ELF-1 (cell line): Measurements from ENCODE around the gene PARVB.

Experiments
- DNase-seq: peaks from one replicate; pipeline ENCODE4 v3.0.0-alpha.2; 2016; ENCODE audit warnings: low read depth, low spot score

PARVB gene

GRCh38 chr22:44199866-44200265 lies 175.8 kb downstream of the PARVB start:
- no peak for DNase-seq

DNA sequence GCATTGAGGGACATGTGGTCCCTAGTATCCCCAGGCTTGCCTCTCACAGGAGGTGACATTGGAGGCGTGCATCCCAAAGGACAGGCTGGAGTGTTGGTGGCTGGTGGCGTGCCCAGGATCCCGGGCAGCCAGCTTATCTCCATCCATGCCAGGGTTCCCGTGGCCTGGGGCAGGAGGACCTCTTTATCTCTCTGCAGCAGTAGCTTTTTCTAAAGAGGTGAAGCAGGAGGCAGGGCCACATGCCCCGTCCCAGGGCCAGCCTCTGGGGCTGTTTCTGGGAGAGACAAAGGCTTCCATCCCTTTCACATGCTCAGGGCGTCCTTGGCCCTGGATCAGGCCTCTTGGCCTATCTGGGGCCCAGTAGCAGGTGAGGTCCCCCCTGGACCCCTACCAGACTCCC lies 176.3 kb downstream of the PARVB start:
- no peak for DNase-seq

GRCh38 chr22:44200855-44201550 lies 176.9 kb downstream of the PARVB start:
- no peak for DNase-seq

- DNase-seq, result no peak
These were observed 177.6 kb downstream of the PARVB start for GRCh38 chr22:44201665-44202064.

GRCh38 chr22:44202261-44202789 lies 178.2 kb downstream of the PARVB start:
- DNase-seq, result no peak

DNA sequence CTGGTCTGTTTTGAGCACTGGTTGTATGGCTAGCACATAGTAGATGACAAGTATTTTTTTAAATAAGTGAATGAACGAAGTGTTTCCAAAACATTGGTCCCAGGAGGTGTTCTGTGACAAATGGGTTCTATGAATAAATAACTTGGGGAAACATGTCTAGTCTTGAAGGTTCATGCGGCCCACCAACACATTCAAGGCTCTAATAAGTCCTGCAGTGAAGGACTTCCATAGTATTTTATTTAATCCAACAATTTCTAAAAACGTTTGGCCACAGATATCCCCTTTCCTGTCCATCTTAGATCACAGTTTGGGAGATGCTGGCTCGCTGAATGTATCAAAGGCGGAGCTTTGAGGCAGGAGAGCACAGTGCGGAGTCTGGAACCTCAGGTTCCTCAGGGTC lies 179.1 kb downstream of the PARVB start:
- DNase-seq, result no peak

GRCh38 chr22:44204739-44205515 lies 180.8 kb downstream of the PARVB start:
- DNase-seq, result no peak

DNA sequence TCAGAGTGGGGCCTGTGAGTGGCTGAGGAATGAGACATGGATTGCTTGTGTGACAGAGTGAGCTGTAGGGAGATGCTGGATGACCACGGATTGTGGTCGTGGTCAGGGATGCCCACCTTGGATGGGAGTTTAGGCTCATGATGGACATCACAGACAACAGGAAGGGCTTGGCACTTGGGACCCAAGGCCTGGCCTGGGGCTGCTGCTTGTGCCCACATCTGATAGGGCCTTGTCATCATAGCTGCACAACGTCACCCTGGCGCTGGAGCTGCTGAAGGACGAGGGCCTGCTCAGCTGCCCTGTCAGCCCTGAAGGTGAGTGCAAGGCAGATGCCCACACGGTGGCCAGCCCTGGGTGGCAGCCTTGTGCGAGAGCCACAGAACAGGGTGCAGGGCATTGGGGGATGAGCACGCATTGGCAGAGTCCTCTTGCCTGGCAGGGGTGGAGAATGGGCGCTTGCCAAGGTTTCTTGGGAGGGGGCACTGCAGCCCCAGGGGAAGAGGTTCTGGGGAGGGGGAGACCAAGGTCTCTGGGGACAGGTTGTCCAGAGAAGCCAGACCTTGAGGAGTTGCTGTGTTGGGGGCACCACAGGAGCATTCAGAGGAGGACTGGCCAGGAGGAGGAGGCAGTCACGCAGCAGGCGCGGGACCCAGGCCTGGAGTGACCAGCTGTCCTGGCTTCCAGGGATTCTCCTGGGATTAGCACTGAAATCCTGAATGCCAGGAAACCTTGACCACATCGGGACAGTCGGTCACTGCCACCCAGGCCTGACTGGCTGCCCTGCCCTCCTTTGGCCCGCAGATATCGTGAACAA lies 181.6 kb downstream of the PARVB start:
- DNase-seq, result no peak

- no peak for DNase-seq
These were observed 182.2 kb downstream of the PARVB start for GRCh38 chr22:44206330-44206645.

DNA sequence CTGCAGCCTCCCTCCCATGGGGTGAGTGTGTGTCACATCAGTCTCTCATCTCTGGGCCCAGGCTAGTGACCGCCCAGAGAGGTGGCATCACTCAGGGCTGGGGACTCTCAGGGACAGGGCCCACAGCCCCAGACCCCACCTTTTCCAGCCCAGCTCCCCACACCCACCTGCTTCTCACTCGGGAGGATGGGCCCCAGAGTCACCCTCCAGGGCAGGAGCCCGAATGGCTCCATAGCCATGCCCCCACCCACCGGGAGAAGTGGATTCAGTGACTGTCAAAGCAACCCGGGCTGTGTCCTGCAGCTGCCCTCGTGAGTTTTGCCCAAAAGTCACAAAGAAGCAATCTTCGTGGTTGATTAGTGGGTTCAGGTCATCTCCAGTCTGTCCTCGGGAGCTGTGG lies 182.6 kb downstream of the PARVB start:
- no peak for DNase-seq

DNA sequence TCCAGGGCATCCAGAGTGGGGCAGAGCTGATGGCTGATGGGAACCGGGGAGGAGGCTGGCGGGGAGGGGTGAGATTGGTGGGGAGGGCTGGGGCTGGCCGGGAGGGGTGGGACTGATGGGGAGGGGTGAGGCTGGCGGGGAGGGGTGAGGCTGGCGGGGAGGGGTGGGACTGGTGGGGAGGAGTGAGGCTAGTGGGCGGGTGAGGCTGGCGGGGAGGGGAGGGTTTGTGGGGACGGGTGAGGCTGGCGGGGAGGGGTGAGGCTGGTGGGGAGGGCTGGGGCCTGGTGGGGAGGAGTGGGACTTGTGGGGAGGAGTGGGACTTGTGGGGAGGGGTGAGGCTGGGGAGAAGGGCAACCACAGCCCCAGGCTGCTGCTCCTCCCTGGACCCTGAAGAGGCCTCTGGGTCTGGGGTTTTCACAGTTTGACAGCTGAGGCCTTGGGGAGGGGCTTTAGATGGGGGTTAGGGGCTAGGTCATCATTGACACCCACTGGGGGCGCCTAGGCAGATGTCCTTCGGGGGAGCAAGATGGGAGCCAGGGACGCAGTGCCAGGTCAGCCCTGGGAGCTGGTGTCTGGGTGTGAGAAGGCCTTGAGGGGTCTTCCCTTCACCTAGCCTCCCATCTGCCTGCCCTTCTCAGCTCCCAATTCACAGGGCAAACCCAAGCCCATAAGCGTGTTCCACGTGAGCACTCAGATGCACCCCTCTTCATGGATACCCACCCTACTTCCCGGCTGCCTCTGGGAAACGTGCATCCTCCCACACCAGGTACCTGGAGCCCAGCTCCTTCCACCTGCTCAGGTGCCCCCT lies 183.3 kb downstream of the PARVB start:
- no peak for DNase-seq

DNA sequence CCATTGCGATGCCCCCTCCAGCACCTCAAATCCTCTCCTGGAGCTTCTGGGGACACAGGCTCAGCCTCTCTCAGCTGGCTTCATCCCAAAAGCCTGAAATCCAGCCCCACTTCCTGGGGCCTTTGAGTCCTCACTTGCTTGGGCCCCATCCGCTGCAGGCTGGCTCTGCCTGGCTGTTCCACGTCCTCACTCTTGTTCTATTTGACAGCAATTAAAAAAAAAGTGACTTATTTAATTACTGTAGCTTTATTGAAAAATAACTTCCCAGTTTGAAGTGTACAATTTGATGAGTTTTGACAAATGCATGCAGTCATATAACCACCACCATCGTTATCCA lies 183.8 kb downstream of the PARVB start:
- no peak for DNase-seq

DNA sequence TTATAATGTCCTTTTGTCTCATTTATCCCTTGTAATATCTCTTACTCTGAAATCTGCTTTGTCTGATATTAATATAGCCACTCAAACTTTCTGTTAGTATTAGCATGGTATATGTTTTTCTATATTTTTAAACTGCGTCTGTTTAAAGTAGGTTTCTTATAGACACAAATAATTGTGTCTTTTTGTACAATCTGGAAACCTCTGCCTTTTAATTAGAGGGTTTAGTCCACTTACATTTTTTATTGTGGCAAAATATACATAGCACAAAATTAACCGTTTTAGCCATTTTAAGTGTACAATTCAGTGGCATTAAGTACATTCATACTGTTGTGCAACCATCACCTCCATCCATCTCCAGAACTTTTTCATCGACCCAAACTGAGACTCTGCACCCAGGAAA lies 185.2 kb downstream of the PARVB start:
- DNase-seq, result no peak

GRCh38 chr22:44210722-44211121 lies 186.6 kb downstream of the PARVB start:
- no peak for DNase-seq

DNA sequence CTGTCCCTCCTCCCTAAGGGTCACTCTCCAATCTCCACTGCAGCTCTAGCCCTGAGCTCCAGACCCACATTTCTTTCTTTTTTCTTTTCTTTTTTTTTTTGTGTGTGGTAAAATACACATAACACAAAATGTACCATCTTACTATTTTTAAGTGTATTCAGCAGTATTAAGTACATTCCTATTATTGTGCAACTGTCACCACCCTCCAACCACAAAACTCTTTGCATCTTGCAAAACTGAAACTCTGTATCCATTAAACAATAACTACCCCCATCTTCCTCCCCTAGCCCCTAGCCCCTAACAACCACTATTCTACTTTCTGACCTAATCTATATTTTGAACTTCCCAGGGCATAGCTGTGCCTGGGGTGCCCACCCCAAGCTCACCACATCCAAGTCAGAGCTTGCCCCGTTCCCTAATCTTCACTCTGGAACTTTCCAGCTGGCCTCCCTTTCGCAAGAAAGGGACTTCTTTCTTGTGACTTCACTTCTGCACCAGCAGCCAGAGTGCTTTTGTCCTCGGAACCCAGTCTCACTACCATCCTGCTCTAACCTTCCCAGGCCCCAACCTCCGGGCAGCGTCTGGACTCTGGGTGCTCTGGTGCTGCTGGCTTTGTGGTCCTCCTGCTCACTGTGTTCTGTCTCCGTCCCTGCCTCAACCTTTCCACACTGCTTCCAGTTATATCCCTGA lies 187.3 kb downstream of the PARVB start:
- no peak for DNase-seq

DNA sequence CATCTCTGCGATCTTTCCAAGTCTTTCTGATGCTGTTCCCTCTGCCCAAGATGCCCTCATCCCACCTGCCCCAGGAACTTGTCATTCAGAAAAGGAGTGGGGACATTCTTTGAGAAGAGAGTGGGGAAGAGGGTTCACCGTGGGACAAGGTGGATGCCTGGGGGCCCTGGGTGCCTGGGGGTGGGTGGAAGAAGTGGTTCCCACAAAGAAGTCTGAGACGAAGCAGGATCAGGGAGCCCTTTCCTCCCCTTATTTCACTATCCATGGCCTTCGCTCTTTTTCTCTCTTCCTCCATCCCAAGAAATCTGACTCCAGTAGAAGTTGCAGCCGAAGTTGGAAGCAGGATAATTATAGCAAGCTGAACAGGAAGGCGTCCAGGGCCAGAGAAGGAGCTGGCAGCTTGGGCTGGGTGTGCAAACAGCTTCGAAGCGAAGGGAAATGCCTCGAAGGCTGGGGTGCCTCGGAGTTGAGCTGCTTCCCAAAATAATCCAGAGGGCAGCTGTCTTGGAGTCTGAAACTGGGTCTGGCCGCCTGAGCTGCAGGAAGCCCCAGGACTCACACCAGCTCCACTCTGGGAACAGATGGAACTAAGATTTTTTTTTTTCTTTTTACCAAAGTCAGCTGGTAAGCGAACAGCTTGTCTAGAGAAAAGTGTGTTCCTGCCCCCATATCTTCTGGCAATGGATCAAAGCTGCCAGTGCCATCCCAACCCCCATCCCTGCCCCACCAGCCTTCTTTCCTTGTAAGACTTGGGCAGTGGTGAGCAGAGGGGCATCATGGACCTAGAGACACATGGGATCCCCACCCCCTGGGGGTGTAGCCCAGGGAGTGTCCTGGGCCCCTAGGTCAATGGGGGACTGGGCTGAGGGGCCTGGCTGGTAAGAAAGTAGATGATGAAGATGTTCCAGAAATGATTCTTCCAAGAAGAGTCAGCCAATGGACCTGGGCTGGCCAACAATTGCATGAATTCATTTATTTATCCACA lies 188.1 kb downstream of the PARVB start:
- no peak for DNase-seq

DNA sequence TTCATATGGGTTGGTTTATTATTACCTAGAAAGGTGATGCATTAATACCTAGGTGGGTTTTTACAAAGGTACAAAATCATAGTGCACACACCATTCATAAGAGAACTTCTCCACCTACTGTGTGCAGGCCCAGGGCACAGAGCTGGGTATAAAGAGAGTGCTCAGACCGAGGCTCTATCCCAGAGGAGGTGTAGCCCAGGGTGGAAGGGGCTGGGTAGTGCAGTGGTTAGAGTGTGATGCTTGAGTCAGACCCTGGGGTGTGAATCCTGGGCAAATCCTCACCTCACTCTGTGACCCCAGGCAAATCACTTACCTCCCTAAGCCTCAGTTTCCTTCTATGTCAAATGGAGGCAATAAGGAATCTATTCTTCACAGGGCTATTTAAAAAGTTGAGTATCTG lies 188.8 kb downstream of the PARVB start:
- no peak for DNase-seq

GRCh38 chr22:44213489-44214043 lies 189.5 kb downstream of the PARVB start:
- DNase-seq, result no peak

- no peak for DNase-seq
These were observed 190.1 kb downstream of the PARVB start for GRCh38 chr22:44214187-44214586.

DNA sequence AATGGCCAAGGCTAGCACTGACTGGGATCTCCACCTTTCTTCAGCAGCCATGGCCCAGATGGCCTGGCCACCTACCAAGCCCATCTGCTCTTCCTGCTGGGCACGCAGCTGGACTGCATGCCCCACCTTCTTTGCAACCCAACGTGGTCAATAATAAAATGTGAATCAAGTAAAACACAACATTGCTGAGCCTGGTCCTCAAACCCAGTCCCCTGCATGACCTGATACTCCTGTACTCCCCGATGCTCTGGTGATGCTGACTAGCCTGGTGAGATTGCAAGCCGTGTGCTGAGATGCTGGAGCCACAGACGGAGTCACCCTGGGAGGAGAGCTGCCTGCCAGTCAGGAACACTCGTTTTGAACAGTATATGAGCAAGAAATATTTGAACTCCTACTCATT lies 190.7 kb downstream of the PARVB start:
- DNase-seq, result no peak
